ENCODE results near the gene GLUL.
"Not testable (repeated sequence)": the region's sequence is repeated elsewhere in the genome, so short reads cannot be mapped to it uniquely, and the experiment has no call there.

GLUL gene

DNA sequence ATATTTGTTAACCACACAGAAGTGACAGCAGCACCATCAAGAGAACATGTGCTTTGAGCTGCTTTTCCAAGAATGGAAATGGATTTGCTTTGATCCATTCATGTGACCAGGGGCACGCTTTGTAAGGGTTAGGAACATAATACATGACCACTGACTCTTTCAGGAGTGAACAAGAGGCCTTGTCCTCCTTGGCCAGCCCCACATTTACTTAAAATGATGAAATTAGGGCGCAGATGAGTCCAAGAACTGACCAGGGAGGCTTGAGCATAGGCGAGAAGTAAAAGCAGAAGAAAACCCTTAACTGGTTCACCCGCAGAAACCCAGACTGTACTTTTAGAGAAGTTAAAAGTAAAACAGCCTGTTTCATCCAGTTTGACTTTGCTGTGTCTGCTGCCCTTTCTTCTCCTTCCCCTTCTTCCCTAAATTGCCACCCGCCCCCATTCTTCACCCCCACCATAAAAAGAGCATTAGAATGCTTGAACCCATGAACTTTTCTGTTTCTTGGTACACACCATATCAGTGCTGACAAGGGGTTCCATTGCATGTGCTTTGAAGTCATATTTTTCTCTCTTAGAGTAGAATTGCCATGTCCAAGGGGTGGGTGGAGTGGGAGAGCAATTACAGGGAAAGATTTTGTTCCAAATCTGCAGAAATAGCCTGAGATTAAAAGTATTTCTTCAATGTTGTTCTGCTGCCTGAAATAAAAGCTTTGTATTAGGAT is 2.6 kb upstream of the GLUL start:
- no peak for DNase-seq (ENCODE audit: low read depth in 2 of 2)

DNA sequence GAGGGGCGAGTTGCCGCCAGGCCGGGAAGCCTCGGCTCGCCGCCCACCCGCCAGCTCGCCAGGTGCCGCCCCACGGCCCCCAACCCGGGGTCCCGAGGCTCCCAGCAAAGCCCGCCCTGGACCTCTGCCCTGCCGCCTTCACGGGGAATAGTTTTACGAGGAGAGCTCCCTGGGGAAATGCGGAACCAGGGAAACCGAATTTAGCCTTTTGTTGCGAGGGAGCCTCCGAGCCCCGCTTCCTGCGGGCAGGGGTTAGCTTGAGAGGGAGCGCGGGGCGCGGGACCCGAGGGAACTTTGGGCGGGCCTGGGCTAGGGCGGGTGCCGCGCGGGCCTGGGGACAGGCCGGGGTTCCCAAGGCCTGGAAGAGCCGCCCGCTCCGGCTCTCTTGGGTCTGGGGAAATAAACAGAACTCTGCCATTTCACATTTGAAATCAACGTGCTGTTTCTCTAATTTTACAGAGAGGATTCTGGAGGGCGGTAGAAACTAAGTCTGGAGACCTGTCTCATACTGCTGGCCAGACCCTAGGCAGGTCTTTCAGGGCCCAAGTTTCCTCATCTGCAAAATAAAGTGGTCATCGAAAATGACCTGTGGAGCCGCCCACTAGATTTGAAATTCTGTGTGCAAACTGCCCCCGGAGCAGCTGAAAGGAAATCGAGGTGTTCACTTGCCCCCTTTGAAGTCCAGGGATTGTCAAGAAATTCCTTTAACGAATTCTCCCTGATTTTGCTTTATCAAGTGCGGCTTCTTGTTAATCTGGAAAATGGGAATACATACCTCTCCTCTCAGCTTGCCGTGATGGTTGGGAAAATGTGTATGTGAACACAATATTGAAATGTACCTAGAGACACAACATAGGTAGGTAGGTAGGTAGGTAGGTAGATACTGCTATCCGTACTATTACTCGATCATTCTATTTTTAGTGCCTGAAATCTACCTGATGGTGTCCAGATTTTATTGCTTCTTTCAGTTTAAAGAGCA is 749 bp upstream of the GLUL start:
- DNase-seq (ENCODE audit: low read depth in 2 of 2) = no peak

DNA sequence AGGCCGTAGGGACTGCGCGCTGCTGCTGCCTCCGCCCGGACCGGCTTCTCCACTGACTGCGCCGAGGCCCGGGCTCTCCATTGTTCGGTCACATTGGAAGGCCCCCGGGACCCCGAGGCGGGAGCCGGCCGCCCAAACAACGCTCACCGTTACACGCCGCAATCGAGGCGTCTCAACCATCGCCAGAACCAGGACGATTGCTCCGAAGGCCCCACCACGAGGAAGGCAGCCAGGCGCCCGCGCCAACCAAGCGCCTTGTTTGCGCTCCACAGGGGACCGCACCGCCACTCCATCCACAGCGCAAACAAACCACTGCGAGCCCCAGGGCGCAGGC is 595 bp downstream of the GLUL start:
- DNase-seq (ENCODE audit: low read depth in 2 of 2) = no peak

DNA sequence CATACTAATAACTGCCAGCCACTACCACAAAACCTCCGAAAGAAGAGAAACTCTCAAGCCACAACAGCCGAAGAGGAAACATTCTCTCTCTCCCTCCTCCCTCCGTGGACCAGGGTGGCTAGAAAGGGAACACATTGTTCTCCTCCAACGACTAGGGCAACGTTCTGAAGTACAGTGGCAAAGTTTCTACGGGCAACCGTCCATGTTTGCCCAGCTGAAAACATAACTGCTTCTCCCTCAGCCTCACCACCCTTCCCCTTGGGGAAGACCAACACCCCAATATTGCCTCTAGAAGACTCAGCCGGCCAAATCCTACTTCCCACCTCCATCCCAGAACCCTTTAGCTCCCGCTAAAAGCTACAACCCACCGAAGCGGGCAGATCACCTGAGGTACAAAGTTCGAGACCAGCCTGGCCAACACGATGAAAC is 2.0 kb downstream of the GLUL start:
- DNase-seq (ENCODE audit: low read depth in 2 of 2) = no peak

DNA sequence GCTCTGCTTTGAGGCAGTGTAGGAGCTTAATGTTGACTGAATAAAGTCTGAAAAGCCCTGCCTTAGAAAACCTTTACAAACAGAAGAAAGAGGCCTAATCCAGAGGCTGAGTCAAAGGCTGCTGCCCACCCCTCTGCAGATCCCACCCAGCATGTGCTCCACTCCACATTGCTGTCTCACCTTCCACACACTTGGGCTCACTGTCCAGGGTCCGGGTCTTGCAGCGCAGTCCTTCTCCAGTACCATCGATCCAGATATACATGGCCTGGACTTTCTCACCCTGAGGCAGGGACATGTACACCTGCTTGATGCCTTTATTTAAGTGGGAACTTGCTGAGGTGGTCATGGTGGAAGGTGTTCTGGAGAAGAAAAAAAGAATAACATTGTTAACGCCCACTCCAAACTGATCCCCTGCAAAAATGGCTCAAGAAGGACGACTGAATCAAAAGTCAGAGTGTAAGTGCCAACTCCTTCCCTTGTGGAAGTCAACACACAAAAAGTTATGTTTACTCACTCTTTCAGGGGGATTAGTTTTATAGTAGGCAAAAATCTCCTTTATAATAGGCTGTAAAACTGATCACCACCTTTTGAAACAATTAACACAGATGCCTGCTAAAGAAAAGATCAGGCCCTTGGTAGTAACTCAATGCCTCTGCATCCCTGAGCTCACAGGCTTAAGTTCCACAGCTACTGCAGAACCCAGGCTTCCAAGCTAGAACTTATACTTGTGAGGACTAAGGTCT is 3.0 kb downstream of the GLUL start:
- no peak for DNase-seq (ENCODE audit: low read depth in 2 of 2)

DNA sequence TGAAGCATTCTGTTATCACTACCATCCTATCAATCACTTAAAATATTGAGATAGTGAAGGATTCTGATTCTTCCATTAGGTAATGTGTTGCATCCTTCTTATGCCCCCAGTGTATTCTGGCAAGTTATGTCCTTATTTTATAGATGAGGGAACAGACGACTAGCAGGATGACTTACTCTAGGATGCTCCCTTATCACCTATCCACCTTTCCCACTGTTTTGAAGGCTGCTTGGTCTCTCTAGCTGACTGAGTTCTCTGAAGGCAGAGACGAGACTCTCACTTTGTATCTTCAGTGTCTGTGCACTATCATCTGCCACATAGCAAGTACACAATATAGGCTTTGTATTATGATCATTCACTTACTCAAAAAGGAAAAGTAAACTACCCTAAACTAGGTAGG is 4.0 kb downstream of the GLUL start:
- DNase-seq (ENCODE audit: low read depth in 2 of 2) = no peak

DNA sequence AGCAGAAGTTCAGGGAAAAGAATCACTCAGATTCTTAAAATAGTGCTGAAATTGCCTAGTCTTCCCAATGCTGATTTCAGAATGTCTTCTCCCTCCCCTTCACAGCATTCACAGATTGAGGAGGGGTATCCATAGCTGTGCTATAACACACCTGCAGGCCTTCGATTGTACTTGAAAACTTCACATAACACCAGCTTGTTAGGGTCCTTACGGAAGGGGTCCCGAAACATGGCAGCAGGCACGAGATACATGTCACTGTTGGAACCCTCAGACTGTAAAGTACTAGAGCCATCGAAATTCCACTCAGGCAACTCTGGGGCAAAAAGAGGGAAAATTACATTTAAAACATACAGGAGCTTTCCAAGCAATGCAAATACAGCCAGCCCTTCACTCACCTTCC is 4.6 kb downstream of the GLUL start:
- no peak for DNase-seq (ENCODE audit: low read depth in 2 of 2)

DNA sequence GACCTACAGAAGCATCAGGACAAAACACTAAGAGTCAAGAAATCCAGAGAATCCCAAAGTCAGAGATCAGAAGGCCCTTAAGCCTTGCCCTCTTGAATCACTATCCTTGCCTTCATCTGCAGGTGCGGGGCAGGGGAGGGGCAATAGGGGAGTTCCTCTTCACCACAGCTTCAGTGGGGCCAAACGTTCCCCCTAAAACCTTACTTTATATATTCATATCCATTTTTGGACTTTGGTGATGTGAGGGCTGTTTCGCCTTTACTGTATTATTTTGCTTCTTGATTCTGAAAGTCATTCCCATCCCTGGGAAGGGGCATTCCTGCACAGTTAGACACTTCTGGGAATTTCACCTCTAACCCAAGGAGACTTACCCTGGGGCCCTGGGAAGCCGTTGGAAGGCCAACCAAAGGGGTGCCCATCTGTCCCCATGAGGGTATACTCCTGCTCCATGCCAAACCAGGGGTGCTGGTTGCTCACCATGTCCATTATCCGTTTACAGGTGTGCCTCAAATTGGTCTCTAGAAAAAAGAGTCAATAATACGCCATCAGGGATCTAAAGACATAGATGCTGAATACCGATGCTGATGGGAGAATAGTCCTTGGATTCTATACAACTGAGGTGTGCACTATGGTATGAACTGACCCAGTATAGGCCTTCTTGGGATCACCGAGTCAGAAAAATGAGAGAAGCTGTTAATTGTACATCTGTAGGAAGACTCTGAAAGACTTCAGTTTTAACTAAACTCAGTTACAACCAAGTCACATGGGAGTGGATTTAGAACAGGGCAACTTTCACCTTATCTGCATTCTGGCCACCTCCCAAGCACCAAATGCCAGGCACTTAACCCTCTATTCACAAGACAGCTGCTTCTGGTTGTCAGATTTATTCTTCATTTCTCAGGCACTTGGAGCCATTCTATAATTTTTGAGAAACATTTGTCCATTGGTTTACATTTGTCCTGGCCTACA is 5.4 kb downstream of the GLUL start:
- no peak for DNase-seq (ENCODE audit: low read depth in 2 of 2)

DNA sequence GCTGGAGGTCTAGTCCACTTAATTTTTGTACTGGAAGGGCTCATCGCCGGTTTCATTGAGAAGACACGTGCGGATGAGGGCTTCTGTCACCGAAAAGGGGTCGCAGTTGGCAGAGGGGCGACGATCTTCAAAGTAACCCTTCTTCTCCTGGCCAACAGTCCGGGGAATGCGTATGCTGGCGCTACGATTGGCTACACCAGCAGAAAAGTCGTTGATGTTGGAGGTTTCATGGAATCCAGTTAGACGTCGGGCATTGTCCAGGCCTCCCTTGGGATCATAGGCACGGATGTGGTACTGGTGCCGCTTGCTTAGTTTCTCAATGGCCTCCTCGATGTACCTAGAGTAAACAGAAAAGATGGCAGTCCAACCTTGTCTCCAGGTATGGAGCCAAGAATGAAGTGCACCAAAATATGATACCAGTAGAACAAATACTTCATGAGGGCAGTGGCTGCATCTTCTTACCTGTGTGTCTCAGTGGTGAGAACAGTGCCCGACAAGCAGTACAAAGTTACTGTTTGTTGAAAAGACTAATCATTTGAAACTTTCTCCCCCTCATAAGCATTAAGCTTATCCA is 7.1 kb downstream of the GLUL start:
- no peak for DNase-seq (ENCODE audit: low read depth in 2 of 2)

DNA sequence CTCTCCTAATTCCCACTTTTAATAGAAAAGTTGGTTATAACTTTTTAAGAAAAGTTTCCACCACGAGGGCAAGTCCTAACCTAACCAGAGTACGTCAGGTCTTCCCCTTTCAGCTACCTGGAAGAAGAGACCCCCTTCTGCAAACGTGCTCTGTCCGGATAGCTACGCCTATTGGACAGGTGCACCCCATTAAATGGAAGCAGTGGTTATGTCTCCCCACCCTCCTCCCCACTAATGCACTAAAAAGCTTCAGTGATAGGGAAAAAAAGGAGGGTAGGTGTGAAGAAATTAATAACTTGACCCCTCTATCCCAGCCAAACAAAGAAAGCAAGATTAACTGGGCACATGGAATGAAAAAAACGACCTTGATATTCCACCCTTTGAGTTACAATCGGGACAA is 7.7 kb downstream of the GLUL start:
- no peak for DNase-seq (ENCODE audit: low read depth in 2 of 2)

DNA sequence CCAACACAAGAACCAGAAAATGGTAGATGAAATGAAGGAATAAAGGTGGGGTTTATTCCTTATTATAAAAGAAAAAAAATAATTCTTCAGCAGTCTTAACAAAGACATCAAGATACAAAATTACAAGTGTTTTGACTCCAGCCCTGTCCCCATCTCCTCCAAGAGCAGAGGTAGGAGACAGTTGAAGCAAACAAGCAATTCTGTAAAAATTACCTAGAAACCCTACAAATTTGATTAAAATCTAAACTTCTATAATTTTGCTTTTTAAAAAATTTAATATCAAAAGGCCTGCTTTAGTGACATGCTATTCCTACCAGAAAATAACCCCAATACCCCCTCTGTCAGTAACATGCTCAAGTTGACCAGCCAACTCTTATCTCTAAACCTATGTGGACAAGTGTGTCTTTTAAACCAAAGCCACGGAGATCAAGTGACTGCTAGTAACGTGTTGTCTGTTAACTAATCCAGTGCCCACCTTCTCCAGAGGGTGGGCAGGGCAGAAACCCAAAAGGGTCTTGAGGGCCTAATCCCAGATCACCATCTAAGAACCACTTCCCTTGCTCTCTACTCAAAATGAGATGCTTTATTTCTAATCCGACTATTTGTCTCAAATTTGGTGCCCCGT is 8.4 kb downstream of the GLUL start:
- no peak for DNase-seq (ENCODE audit: low read depth in 2 of 2)

DNA sequence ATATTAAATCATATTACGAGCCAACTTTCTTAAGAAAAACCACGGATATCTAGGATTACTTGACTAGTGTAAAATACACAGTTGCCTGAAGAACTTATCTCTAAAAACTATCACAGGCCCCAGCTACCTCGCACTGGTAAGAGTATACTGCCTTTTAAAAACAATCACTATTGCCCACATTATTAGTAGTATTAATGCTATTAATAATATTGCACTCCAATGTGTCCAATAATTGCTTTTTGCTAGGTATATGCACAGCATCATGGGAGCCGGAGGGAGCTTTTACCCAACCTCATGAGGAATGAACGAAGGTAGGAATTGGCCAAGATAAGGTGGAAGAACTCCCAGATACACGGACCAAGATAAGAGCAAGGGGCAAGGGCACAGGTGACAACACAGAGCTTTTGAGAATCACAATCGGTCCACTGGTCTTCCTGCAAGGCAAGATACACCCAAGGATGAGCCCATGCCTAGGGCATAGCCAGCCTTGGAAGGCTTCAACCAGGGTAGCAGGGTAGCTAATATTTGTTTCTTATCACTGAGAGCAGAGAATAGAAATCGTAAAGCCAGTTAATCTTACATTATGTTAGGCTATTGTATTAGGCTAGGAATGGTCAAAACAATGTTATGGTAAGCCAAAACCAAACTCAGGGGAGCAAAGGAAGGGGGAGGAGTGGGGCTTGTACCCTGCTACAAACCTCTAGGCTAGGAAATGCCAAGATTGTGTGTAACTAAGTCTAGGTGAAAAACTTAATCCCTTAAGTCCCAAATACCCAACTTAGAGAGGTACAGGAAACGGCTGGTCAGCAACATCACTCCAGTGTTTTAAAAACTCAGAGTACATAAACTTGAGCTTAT is 9.4 kb downstream of the GLUL start:
- DNase-seq (ENCODE audit: low read depth in 2 of 2) = no peak

DNA sequence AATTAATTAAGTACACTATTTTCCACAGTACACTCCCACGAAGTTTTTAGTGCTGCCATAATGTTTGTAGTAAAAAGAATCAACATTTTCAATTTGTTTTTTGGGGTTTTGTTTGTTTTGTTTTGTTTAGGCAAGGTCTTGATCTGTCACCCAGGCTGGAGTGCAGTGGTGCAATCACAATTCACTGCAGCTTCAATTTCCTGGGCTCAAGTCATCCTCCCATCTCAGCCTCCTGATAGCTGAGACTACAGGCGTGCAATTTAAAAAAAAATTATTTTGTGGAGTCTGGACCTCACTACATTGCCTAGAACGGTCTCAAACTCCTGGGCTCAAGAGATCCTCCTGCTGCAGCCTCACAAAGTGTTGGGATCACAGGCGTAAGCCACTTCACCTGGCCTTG is 11.4 kb downstream of the GLUL start:
- no peak for DNase-seq (ENCODE audit: low read depth in 2 of 2)

DNA sequence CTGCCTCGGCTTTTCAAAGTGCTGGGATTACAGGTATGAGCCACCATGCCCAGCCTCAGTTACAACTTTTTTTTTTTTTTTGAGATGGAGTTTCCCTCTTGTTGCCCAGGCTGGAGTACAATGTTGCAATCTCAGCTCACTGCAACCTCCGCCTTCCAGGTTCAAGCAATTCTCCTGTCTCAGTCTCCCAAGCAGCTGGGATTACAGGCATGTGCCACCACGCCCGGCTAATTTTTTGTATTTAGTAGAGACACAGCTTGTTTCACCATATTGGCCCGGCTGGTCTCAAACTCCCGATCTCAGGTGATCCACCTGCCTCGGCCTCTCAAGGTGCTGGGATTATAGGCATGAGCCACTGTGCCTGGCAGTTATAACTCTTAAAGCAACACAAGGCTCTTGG is 11.8 kb downstream of the GLUL start:
- DNase-seq (ENCODE audit: low read depth in 2 of 2) = not testable (repeated sequence)

DNA sequence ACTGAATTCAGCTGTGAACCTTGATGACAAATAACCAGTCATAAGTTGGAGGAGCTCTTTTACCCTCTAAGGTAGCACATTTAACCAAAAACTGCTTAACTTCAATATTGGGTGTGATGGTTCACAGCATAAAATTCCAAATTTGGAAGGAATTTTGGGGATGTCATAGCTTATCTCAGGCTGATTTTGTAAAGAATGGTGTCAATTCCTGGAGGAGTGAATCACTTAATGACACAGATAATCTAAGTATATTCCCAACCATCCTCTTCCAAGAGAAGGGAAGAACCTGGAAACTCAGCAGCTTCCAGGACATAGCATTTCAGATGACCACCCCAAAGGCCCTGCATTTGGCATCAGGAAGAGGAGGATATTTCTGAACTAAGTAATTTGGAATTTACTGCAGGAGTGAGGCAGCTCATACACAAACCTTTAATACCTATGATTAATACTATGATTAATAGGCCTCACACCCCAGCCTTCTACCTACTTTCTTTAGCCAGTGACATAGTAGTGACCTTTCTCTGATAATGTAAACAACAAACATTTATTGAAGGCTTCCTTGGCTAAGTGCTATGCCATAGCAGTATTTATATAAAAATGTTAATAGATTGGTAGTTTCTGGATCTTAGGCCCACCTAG is 14.5 kb downstream of the GLUL start:
- no peak for DNase-seq (ENCODE audit: low read depth in 2 of 2)

DNA sequence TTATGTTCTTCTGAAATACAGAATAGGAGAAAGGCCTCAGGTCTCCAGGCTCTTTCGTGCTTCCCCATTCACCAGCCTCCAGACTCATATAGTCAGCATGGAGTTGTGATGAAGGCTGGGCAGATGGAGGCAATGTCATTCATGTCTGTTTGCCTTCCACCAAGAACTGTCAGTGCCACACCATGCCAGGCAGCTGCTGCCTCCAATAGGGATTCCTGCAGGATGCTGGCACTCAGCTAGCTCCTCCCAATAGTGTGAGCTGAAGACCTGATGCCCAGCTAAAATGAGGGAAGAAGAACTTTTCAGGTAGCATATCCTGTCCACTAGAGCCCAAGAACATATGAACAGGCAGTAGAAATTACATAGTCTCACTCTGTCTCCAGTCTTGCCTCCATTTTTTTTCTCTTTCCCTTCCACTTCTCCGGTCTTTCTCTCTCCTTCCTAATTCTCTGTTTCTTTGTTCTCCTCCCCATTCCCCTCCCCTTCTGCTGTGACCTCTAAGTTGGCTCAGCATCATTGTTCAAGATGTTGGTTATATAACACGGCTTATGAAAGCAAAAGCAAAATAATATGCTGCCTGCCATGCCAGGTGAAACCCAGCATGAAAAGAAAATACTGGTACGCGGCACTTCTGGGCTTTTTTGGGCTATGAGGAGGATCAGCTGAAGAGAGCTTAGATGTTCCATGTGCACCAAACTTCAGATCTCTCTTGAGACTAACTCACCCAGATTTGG is 17.3 kb downstream of the GLUL start:
- no peak for DNase-seq (ENCODE audit: low read depth in 2 of 2)

DNA sequence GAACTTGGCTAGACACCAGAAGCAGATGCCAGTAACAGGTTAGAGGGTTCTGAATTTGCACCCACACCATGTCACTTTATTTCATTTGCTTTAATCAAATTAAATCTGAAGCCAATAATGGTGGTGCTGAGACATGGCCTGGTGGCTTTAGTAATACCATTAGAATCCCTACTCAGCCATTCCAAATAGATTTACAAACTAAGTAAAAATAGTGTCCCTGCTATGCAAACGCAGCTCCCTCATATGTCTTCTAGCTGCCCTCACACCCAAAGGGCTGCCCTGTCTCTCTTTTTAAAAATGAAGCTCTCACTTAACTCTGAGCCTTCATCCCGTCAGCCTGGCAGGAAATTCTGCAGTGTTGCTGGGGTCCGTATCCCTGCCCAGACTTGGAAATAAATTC is 21.1 kb downstream of the GLUL start:
- no peak for DNase-seq (ENCODE audit: low read depth in 2 of 2)

DNA sequence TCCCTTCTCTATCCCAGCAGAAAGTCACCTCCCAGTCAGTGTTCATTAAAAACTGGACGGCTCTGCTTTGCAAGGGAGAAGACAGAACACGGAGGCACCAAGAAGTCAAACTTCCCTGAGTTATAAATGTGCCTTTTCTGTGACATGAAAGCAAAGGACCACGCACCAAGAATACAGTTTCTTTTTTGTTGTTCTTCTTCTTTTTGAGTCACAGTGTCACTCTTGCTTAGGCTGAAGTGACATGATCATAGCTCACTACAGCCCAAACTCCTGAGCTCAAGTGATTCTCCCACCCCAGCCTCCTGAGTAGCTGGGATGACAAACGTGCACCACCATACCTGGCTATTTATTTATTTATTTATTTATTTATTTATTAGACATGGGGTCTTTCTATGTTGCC is 22.7 kb downstream of the GLUL start:
- DNase-seq (ENCODE audit: low read depth in 2 of 2) = no peak
